ENCODE measurements around the gene RIMBP2. TPM values are rescaled to one million over a fixed set of nuclear protein-coding genes. Genes with fewer than 3 reads are reported as not detected.

Gene RIMBP2
- total RNA-seq, 4 donors from 2014 or later = not detected

GRCh38 chr12:130565189-130565588 is 150.9 kb downstream of the RIMBP2 start:
- TF ChIP-seq, protein P1, sequence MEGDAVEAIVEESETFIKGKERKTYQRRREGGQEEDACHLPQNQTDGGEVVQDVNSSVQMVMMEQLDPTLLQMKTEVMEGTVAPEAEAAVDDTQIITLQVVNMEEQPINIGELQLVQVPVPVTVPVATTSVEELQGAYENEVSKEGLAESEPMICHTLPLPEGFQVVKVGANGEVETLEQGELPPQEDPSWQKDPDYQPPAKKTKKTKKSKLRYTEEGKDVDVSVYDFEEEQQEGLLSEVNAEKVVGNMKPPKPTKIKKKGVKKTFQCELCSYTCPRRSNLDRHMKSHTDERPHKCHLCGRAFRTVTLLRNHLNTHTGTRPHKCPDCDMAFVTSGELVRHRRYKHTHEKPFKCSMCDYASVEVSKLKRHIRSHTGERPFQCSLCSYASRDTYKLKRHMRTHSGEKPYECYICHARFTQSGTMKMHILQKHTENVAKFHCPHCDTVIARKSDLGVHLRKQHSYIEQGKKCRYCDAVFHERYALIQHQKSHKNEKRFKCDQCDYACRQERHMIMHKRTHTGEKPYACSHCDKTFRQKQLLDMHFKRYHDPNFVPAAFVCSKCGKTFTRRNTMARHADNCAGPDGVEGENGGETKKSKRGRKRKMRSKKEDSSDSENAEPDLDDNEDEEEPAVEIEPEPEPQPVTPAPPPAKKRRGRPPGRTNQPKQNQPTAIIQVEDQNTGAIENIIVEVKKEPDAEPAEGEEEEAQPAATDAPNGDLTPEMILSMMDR (IDR thresholded peaks at IDR 0.05; ENCODE audit: low read depth) = no peak

- TF ChIP-seq, protein P1 (IDR thresholded peaks at IDR 0.05; ENCODE audit: low read depth) = no peak
These were observed 152.8 kb downstream of the RIMBP2 start for GRCh38 chr12:130563323-130563722.

DNA sequence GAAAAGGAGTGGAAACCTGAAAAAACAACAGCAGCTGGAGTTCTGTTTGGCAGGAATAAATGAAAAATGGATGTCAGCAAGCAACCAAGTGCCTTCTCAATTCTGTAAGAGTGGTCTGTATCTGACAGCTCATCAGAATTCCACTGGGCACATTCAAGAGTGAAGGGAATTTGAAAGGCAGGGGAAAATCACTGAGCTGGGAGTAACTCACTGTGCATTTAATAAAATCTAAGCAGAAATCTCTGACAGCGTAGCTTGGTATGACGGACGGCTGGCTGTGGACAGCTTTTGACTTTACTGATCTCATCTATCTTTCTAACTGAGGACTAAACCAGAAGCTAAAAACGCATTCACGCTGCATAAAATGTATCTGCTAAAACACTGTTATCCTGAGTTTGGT is 153.4 kb downstream of the RIMBP2 start:
- TF ChIP-seq, protein P1 (IDR thresholded peaks at IDR 0.05; ENCODE audit: low read depth) = no peak

DNA sequence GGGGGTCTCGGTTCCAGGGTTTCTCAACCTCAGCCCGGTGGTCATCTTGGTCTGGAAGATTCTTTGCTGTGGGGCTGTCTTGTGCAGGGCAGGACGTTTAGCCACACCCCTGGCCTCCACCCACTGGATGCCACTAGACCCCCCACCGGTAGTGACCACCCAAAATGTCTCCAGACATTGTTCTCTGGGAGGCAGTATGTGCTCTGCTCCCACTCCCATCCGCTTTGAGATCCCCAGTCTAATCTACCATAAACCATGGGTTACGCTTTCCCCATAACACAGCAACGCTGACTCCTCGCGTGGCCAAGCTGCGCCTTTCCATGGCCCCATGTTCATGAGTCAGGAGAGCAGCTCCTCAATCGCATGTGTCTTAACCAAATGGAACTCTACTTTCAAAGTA is 155.8 kb downstream of the RIMBP2 start:
- TF ChIP-seq, protein P1 (IDR thresholded peaks at IDR 0.05; ENCODE audit: low read depth) = no peak

- TF ChIP-seq, protein P1 (IDR thresholded peaks at IDR 0.05; ENCODE audit: low read depth) = no peak
These were observed 156.3 kb downstream of the RIMBP2 start for GRCh38 chr12:130559806-130560205.

GRCh38 chr12:130557886-130558765 is 158.0 kb downstream of the RIMBP2 start:
- TF ChIP-seq, protein P1 (IDR thresholded peaks at IDR 0.05; ENCODE audit: low read depth) = no peak

- TF ChIP-seq, protein P1 (IDR thresholded peaks at IDR 0.05; ENCODE audit: low read depth) = no peak
These were observed 158.9 kb downstream of the RIMBP2 start for GRCh38 chr12:130557201-130557600.
